Testis (tissue), 3 donors: ENCODE data around the gene FAM120A. TPM values are rescaled to one million over a fixed set of nuclear protein-coding genes. Genes with fewer than 3 reads are reported as not detected.

Experiments
- DNase-seq: peaks from one replicate; pipeline ENCODE4 v3.0.0-alpha.2; 2019
- H3K27ac ChIP-seq, 2 donors: fragments of 200-600 bp; sonication (generic); one replicate each; pipeline ENCODE4 v1.5.1; 2019
- H3K27me3 ChIP-seq: fragments of 200-600 bp; sonication (generic); one replicate; pipeline ENCODE4 v1.5.1; 2019
- H3K36me3 ChIP-seq: fragments of 200-600 bp; sonication (generic); one replicate; pipeline ENCODE4 v1.5.1; 2017; ENCODE audit warnings: low read depth; ENCODE audit errors: missing control alignments
- H3K4me1 ChIP-seq: fragments of 200-600 bp; sonication (generic); one replicate; pipeline ENCODE4 v1.5.1; 2019
- H3K4me3 ChIP-seq, 2 donors: fragments of 200-600 bp; sonication (generic); one replicate each; pipeline ENCODE4 v1.5.1; 2017 to 2019
- H3K9me3 ChIP-seq: fragments of 200-600 bp; sonication (generic); one replicate; pipeline ENCODE4 v1.5.1; 2017
- POLR2A ChIP-seq: fragments of 450-650 bp; IDR thresholded peaks from one replicate; pipeline ENCODE4 v1.6.1; 2017; ENCODE audit warnings: antibody characterized with exemption, mild to moderate bottlenecking, moderate library complexity
- WGBS, 2 donors: methylation state at CpG; one replicate each; pipeline ENCODE4 v1.1.5; 2018; 5-methylcytosine and 5-hydroxymethylcytosine counted together
- intact Hi-C: fragments of 100-400 bp; cut with DNase I; formaldehyde crosslinking; loops from one replicate; pipeline ENCODE4 v1.15.1; 2023; ENCODE audit warnings: low total_unique reads
- polyA plus RNA-seq: library from polyadenylated mRNA; stranded (reverse); fragments of 350-450 nt; fragmentation: Illumina TruSeq; extraction: RNeasy Lipid Tissue Mini Kit (QIAGEN cat#74804); gene quantifications from one replicate; pipeline ENCODE4 v1.2.3, GENCODE V29; 2014; ENCODE audit warnings: low read depth, low replicate concordance; ENCODE audit not compliant: insufficient read depth
- total RNA-seq, 2 donors: library from RNA; depleted of rRNA; stranded (reverse); fragments of >200 nt; gene quantifications; one replicate each; pipeline ENCODE4 v1.2.3, GENCODE V29; 2016
- TF ChIP-seq, protein P1 (sequence below), 3 experiments: fragments of 450-650 bp in 2 of 3; fragments of 200-600 bp in 1 of 3; sonication (generic) in 1 of 3; IDR thresholded peaks; one replicate each; pipeline ENCODE4 v1.5.1; 2016 to 2019; ENCODE audit warnings: antibody characterized with exemption in 3 of 3, mild to moderate bottlenecking in 2 of 3, moderate library complexity in 1 of 3

The FAM120A gene
- total and polyA plus RNA-seq, 3 donors from 2014 or later: 39.3 to 81.5 (median 73.9) TPM

GRCh38 chr9:93598647-93599241 is 147.3 kb downstream of the FAM120A start:
- no peak for DNase-seq
- Histone ChIP-seq H3K9me3 (no peaks in the 10 kb centered on the region), H3K27ac (no peak overlapping the region), H3K4me3 (no peak overlapping the region), H3K4me1 (no peaks in the 10 kb centered on the region), H3K27me3 (no peaks in the 10 kb centered on the region), H3K36me3 (no peaks in the 10 kb centered on the region)
- TF ChIP-seq, protein P1, sequence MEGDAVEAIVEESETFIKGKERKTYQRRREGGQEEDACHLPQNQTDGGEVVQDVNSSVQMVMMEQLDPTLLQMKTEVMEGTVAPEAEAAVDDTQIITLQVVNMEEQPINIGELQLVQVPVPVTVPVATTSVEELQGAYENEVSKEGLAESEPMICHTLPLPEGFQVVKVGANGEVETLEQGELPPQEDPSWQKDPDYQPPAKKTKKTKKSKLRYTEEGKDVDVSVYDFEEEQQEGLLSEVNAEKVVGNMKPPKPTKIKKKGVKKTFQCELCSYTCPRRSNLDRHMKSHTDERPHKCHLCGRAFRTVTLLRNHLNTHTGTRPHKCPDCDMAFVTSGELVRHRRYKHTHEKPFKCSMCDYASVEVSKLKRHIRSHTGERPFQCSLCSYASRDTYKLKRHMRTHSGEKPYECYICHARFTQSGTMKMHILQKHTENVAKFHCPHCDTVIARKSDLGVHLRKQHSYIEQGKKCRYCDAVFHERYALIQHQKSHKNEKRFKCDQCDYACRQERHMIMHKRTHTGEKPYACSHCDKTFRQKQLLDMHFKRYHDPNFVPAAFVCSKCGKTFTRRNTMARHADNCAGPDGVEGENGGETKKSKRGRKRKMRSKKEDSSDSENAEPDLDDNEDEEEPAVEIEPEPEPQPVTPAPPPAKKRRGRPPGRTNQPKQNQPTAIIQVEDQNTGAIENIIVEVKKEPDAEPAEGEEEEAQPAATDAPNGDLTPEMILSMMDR (IDR thresholded peaks at IDR 0.05): no peak
- 70 to 80% methylated on average over 10 to 11 of the region's 11 CpGs for WGBS, 2 donors
- intact Hi-C loops: no loop called here

DNA sequence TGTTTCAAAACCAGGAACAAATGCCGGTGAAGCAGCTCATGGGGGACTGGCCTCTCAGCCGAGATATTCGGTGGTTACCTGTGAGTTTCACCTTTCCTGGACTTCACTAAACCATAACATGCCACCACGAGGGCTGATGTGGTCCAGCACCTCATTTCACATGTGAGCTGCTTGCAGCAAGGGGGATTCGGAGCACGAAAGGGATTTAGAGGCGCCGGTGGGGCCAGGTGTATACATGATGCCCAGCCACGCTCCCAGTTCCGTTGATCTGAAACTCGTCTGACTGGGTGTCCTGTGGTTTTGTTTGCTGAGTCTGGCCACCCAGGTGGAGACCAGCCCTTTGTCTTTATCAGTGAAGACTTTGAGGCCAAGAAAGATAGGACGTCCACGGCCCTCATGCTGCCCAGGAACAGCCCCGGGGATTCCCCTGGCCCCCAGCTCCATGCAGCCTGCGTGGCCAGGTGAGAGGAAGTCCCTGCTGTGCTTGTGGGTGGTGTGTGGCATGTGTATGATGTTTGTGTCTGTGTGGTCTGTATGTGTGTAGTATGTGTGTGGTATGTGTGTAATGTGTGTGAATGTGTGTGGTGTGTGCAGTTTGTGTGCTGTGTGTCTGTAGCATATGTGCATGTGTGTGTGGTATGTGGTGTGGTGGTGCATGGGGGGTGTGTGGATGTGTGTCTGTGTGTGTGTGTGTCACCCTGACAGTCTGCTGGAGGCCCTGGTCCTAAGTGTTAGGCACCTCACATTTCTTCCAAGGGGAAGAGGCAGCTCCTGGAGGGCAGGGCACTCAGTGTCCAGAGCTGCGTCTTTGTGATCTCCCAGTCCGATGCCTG is 148.3 kb downstream of the FAM120A start:
- Histone ChIP-seq H3K4me1 (no peaks in the 10 kb centered on the region), H3K27me3 (no peaks in the 10 kb centered on the region), H3K27ac (no peak overlapping the region), H3K36me3 (no peaks in the 10 kb centered on the region), H3K9me3 (no peaks in the 10 kb centered on the region), H3K4me3 (no peak overlapping the region)
- 77 to 85% methylated on average over 17 of the region's 17 CpGs for WGBS, 2 donors
- DNase-seq: no peak
- intact Hi-C loops: no loop called here
- TF ChIP-seq POLR2A: no peak
- TF ChIP-seq, protein P1 (IDR thresholded peaks at IDR 0.05): no peak

- no peaks in the 10 kb centered on the region for H3K36me3 ChIP-seq
- no peaks in the 10 kb centered on the region for H3K27me3 ChIP-seq
- no peak overlapping the region for H3K27ac ChIP-seq
- DNase-seq: no peak
- intact Hi-C loops: no loop called here
- no peaks in the 10 kb centered on the region for H3K9me3 ChIP-seq
- TF ChIP-seq POLR2A: no peak
- TF ChIP-seq, protein P1 (IDR thresholded peaks at IDR 0.05): no peak
- no peaks in the 10 kb centered on the region for H3K4me1 ChIP-seq
- H3K4me3 ChIP-seq: no peak overlapping the region
- WGBS, 2 donors: 57 to 75% methylated on average over 3 of the region's 3 CpGs
Observed at GRCh38 chr9:93600504-93600903, 149.0 kb downstream of the FAM120A start.

GRCh38 chr9:93601063-93601462 is 149.6 kb downstream of the FAM120A start:
- Histone ChIP-seq H3K4me3 (no peak overlapping the region), H3K27me3 (no peaks in the 10 kb centered on the region), H3K36me3 (no peaks in the 10 kb centered on the region), H3K27ac (no peak overlapping the region), H3K9me3 (no peaks in the 10 kb centered on the region), H3K4me1 (no peaks in the 10 kb centered on the region)
- intact Hi-C loops: no loop called here
- no peak for DNase-seq
- no peak for TF ChIP-seq POLR2A
- TF ChIP-seq, protein P1 (IDR thresholded peaks at IDR 0.05): no peak
- 87 to 90% methylated on average over 4 of the region's 4 CpGs for WGBS, 2 donors
